Daoy (cell line): ENCODE results near the gene CD109. TPM values are rescaled to one million over a fixed set of nuclear protein-coding genes. Genes with fewer than 3 reads are reported as not detected.
"Not testable (repeated sequence)": the region's sequence is repeated elsewhere in the genome, so short reads cannot be mapped to it uniquely, and the experiment has no call there.

Source experiments
- DNase-seq: peaks from one replicate; pipeline ENCODE4 v3.0.0-alpha.2; 2015; ENCODE audit warnings: low read depth
- total RNA-seq: library from RNA; depleted of rRNA; stranded (reverse); fragments of >200 nt; shearing (Covaris generic); gene quantifications from 2 replicates; pipeline ENCODE4 v1.2.3, GENCODE V29; 2014

Gene CD109
- total RNA-seq, 1 experiment from 2014 or later, result 36.6 TPM

GRCh38 chr6:73791336-73791735 lies 95.3 kb downstream of the CD109 start:
- no peak for DNase-seq

- DNase-seq, result no peak
Measured at GRCh38 chr6:73792738-73793137, 96.7 kb downstream of the CD109 start.

- DNase-seq, result no peak
Measured at GRCh38 chr6:73796881-73797280, 100.9 kb downstream of the CD109 start.

- DNase-seq, result no peak
Measured at GRCh38 chr6:73797861-73798260, 101.9 kb downstream of the CD109 start.

- DNase-seq, result peak; percentile 84
Measured at GRCh38 chr6:73798592-73798991, 102.6 kb downstream of the CD109 start.

- no peak for DNase-seq
Measured at GRCh38 chr6:73800997-73801396, 105.0 kb downstream of the CD109 start.

GRCh38 chr6:73801652-73802268 lies 105.8 kb downstream of the CD109 start:
- no peak for DNase-seq

- no peak for DNase-seq
Measured at GRCh38 chr6:73802366-73802765, 106.4 kb downstream of the CD109 start.

- peak; percentile 80 for DNase-seq
Measured at GRCh38 chr6:73803562-73804241, 107.7 kb downstream of the CD109 start.

GRCh38 chr6:73805221-73805620 lies 109.2 kb downstream of the CD109 start:
- DNase-seq, result not testable (repeated sequence)

- DNase-seq, result not testable (repeated sequence)
Measured at GRCh38 chr6:73805982-73806381, 110.0 kb downstream of the CD109 start.

GRCh38 chr6:73811706-73812105 lies 115.7 kb downstream of the CD109 start:
- DNase-seq, result no peak

- no peak for DNase-seq
Measured at GRCh38 chr6:73817253-73817652, 121.2 kb downstream of the CD109 start.

GRCh38 chr6:73823046-73823735 lies 127.2 kb downstream of the CD109 start:
- DNase-seq, result no peak

- no peak for DNase-seq
Measured at GRCh38 chr6:73823832-73824231, 127.8 kb downstream of the CD109 start.

- no peak for DNase-seq
Measured at GRCh38 chr6:73826571-73826970, 130.6 kb downstream of the CD109 start.

GRCh38 chr6:73830119-73830518 lies 134.1 kb downstream of the CD109 start:
- no peak for DNase-seq

- DNase-seq, result no peak
Measured at GRCh38 chr6:73832313-73832712, 136.3 kb downstream of the CD109 start.

- DNase-seq, result not testable (repeated sequence)
Measured at GRCh38 chr6:73844696-73845095, 148.7 kb downstream of the CD109 start.

GRCh38 chr6:73851048-73851447 lies 155.0 kb downstream of the CD109 start:
- not testable (repeated sequence) for DNase-seq

GRCh38 chr6:73854998-73855718 lies 159.2 kb downstream of the CD109 start:
- peak; percentile 52 for DNase-seq

- no peak for DNase-seq
Measured at GRCh38 chr6:73857341-73857890, 161.4 kb downstream of the CD109 start.
